ENCODE results near the gene AKR1C3. TPM values are rescaled to one million over a fixed set of nuclear protein-coding genes. Genes with fewer than 3 reads are reported as not detected.
"Not testable (repeated sequence)": the region's sequence is repeated elsewhere in the genome, so short reads cannot be mapped to it uniquely, and the experiment has no call there.

AKR1C3 gene
- total and polyA plus RNA-seq, 4 donors = 36.2 to 180 (median 126) TPM

DNA sequence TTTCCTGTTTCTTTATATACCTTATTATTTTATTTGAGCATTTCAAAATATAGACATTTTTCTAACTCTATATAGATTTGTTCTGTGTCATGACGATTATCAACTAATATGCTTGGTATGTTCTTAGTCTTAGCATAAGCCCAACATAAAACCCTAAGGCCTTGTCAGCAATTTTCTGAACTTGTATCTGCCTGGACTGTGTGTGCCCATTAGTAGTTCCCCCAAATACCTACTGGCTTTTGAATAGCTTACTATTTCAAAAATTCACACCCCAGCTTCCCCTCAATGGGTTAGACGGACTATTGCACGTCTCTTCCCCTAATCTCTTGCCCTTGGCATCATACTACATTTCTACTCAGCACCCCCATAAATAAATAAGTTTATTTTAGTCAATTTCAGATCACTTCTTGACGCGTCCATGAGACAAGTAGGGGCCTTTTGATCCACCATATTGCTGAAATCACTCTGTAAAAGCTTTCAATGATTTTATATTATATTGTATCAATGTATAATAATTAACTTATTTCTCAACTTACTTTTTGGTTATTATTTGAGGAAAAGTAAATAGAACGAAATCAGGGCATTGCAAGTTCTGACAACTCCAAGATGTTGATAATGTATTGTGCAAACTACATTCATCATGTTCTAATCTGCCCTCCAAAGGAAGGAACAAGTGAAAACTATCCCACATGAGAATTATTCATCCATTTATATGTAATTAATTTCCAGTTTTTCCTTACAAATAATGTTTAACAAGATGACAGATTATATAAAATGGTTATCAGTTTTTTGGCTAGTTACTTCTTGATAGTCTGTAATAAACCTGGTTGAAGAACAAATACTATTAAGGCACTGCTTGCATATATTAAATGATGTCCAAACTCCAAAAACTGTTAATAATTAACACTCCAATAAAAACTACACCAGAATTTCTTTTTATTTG, 1.1 kb upstream of the AKR1C3 start:
- Histone ChIP-seq H3K4me3 (ENCODE audit: low read length in 2 of 2) (no peak overlapping the region), H3K4me1 (ENCODE audit: control insufficient read depth in 1 of 2, insufficient read depth in 2 of 2, low read length in 2 of 2) (no peaks in the 10 kb centered on the region), H3K36me3 (ENCODE audit: control insufficient read depth in 1 of 2, insufficient read depth in 2 of 2, low read length in 1 of 2) (no peaks in the 10 kb centered on the region), H3K27me3 (ENCODE audit: control insufficient read depth in 1 of 2, insufficient read depth in 2 of 2, low read length in 1 of 2) (no peaks in the 10 kb centered on the region), H3K9me3 (ENCODE audit: control insufficient read depth, low read length) (peaks cover 2% of the 10 kb centered on the region), H3K27ac (ENCODE audit: low read depth in 1 of 2, low read length in 2 of 2) (no peak overlapping the region)
- no peak for ATAC-seq (ENCODE audit: low FRiP score)
- no peak for DNase-seq
- WGBS, 2 donors = 87 to 88% methylated on average over 6 of the region's 6 CpGs
- intact Hi-C loops (cut with DNase I) = loop anchor here in 1 of 2 donors (5.0 kb wide), 1 partner anchor 71 kb away; no protein-coding TSS in a partner anchor

DNA sequence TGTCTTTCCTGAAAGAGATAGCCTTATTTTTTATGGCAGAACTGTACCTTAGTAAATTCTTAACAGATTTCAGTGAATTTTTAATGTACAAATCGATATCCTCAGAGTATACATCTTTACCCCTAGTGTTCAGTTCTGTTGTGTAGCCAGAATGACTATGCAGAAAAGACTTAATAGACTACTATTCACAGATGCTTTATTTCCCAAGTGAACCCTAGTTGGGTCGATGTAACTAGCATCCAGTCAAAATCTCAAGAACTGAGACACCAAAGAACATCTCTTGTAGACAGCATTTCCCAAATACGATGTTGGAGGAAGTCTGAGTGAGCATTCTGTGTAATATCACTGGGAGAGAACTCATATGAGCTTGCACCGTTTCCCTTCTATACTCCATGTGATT, 1.5 kb downstream of the AKR1C3 start:
- no peak for ATAC-seq (ENCODE audit: low FRiP score)
- 61 to 80% methylated on average over 4 of the region's 4 CpGs for WGBS, 2 donors
- Histone ChIP-seq H3K27ac (ENCODE audit: low read depth in 1 of 2, low read length in 2 of 2) (no peak overlapping the region), H3K36me3 (ENCODE audit: control insufficient read depth in 1 of 2, insufficient read depth in 2 of 2, low read length in 1 of 2) (peaks cover 2 to 9% of the 10 kb centered on the region in 2 donors), H3K27me3 (ENCODE audit: control insufficient read depth in 1 of 2, insufficient read depth in 2 of 2, low read length in 1 of 2) (no peaks in the 10 kb centered on the region), H3K9me3 (ENCODE audit: control insufficient read depth, low read length) (no peaks in the 10 kb centered on the region), H3K4me3 (ENCODE audit: low read length in 2 of 2) (peak overlapping the region; percentile 59 to 96), H3K4me1 (ENCODE audit: control insufficient read depth in 1 of 2, insufficient read depth in 2 of 2, low read length in 2 of 2) (no peaks in the 10 kb centered on the region)
- intact Hi-C loops (cut with DNase I) = loop anchor here (2.0 to 5.0 kb wide), 2 partner anchors 78 to 245 kb away; no protein-coding TSS in a partner anchor
- DNase-seq = no peak

- DNase-seq = no peak
- ATAC-seq (ENCODE audit: low FRiP score) = no peak
- Histone ChIP-seq H3K9me3 (ENCODE audit: control insufficient read depth, low read length) (no peaks in the 10 kb centered on the region), H3K4me3 (ENCODE audit: low read length in 2 of 2) (peak overlapping the region; percentile 59 to 96), H3K27me3 (ENCODE audit: control insufficient read depth in 1 of 2, insufficient read depth in 2 of 2, low read length in 1 of 2) (no peaks in the 10 kb centered on the region), H3K4me1 (ENCODE audit: control insufficient read depth in 1 of 2, insufficient read depth in 2 of 2, low read length in 2 of 2) (no peaks in the 10 kb centered on the region), H3K27ac (ENCODE audit: low read depth in 1 of 2, low read length in 2 of 2) (peak overlapping the region in 1 of 2 donors; percentile 19), H3K36me3 (ENCODE audit: control insufficient read depth in 1 of 2, insufficient read depth in 2 of 2, low read length in 1 of 2) (peaks cover 2 to 9% of the 10 kb centered on the region in 2 donors)
- 70 to 95% methylated on average over 2 of the region's 2 CpGs for WGBS, 2 donors
- intact Hi-C loops (cut with DNase I) = loop anchor here in 1 of 2 donors (5.0 kb wide), 1 partner anchor 79 kb away; no protein-coding TSS in a partner anchor
Measured at GRCh38 chr10:5096108-5096507, 1.9 kb downstream of the AKR1C3 start.

GRCh38 chr10:5102479-5102878, 8.3 kb downstream of the AKR1C3 start:
- H3K27me3 ChIP-seq (ENCODE audit: control insufficient read depth in 1 of 2, insufficient read depth in 2 of 2, low read length in 1 of 2); DNase-seq; intact Hi-C loops (cut with DNase I); H3K27ac ChIP-seq (ENCODE audit: low read depth in 1 of 2, low read length in 2 of 2); ATAC-seq (ENCODE audit: low FRiP score); H3K4me1 ChIP-seq (ENCODE audit: control insufficient read depth in 1 of 2, insufficient read depth in 2 of 2, low read length in 2 of 2); H3K4me3 ChIP-seq (ENCODE audit: low read length in 2 of 2); H3K9me3 ChIP-seq (ENCODE audit: control insufficient read depth, low read length): not testable (repeated sequence)
- 73 to 87% methylated on average over 3 of the region's 11 CpGs for WGBS, 2 donors
- H3K36me3 ChIP-seq (ENCODE audit: control insufficient read depth in 1 of 2, insufficient read depth in 2 of 2, low read length in 1 of 2) = peaks cover 10 to 19% of the 10 kb centered on the region in 2 donors

DNA sequence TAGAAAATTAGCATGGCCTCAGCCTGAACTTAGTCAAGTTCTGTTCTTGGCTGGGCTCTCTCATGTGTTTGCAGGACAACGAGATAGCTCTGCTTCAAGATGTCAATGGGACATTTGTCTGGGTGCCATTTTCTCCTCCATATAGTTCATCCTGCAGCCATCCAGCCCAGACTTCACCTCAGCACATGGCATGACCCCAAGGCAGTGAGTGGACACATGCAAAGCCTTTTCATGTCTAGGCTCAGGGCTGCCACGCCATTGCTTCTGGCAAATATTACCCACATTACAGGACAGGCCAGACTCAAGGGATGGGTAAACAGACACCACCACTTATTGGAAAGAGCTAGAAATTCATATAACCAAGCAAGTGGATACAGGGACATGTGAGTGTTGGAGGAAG, 9.3 kb downstream of the AKR1C3 start:
- H3K4me3 ChIP-seq (ENCODE audit: low read length in 2 of 2) = no peak overlapping the region
- H3K27ac ChIP-seq (ENCODE audit: low read depth in 1 of 2, low read length in 2 of 2) = no peak overlapping the region
- DNase-seq (no peak), ATAC-seq (ENCODE audit: low FRiP score) (no peak)
- WGBS, 2 donors = 78% methylated on average over 2 of the region's 2 CpGs
- peaks cover 13 to 20% of the 10 kb centered on the region in 2 donors for H3K36me3 ChIP-seq (ENCODE audit: control insufficient read depth in 1 of 2, insufficient read depth in 2 of 2, low read length in 1 of 2)
- intact Hi-C loops (cut with DNase I) = no loop called here
- H3K4me1 ChIP-seq (ENCODE audit: control insufficient read depth in 1 of 2, insufficient read depth in 2 of 2, low read length in 2 of 2) = no peaks in the 10 kb centered on the region
- H3K9me3 ChIP-seq (ENCODE audit: control insufficient read depth, low read length) = no peaks in the 10 kb centered on the region
- no peaks in the 10 kb centered on the region for H3K27me3 ChIP-seq (ENCODE audit: control insufficient read depth in 1 of 2, insufficient read depth in 2 of 2, low read length in 1 of 2)

- no peak overlapping the region for H3K27ac ChIP-seq (ENCODE audit: low read depth in 1 of 2, low read length in 2 of 2)
- DNase-seq (no peak), ATAC-seq (ENCODE audit: low FRiP score) (no peak)
- no peaks in the 10 kb centered on the region for H3K27me3 ChIP-seq (ENCODE audit: control insufficient read depth in 1 of 2, insufficient read depth in 2 of 2, low read length in 1 of 2)
- H3K4me1 ChIP-seq (ENCODE audit: control insufficient read depth in 1 of 2, insufficient read depth in 2 of 2, low read length in 2 of 2) = no peaks in the 10 kb centered on the region
- no peak overlapping the region for H3K4me3 ChIP-seq (ENCODE audit: low read length in 2 of 2)
- 63 to 75% methylated on average over 1 of the region's 1 CpG for WGBS, 2 donors
- intact Hi-C loops (cut with DNase I) = no loop called here
- H3K36me3 ChIP-seq (ENCODE audit: control insufficient read depth in 1 of 2, insufficient read depth in 2 of 2, low read length in 1 of 2) = peaks cover 11 to 12% of the 10 kb centered on the region in 2 donors
- H3K9me3 ChIP-seq (ENCODE audit: control insufficient read depth, low read length) = no peaks in the 10 kb centered on the region
Measured at GRCh38 chr10:5105626-5106025, 11.4 kb downstream of the AKR1C3 start.

GRCh38 chr10:5106553-5106952, 12.3 kb downstream of the AKR1C3 start:
- Histone ChIP-seq H3K9me3 (ENCODE audit: control insufficient read depth, low read length) (no peaks in the 10 kb centered on the region), H3K4me3 (ENCODE audit: low read length in 2 of 2) (no peak overlapping the region), H3K4me1 (ENCODE audit: control insufficient read depth in 1 of 2, insufficient read depth in 2 of 2, low read length in 2 of 2) (no peaks in the 10 kb centered on the region), H3K36me3 (ENCODE audit: control insufficient read depth in 1 of 2, insufficient read depth in 2 of 2, low read length in 1 of 2) (peaks cover 11 to 12% of the 10 kb centered on the region in 2 donors), H3K27me3 (ENCODE audit: control insufficient read depth in 1 of 2, insufficient read depth in 2 of 2, low read length in 1 of 2) (no peaks in the 10 kb centered on the region), H3K27ac (ENCODE audit: low read depth in 1 of 2, low read length in 2 of 2) (no peak overlapping the region)
- 85 to 93% methylated on average over 1 of the region's 1 CpG for WGBS, 2 donors
- ATAC-seq (ENCODE audit: low FRiP score) (no peak), DNase-seq (no peak)
- intact Hi-C loops (cut with DNase I) = no loop called here

GRCh38 chr10:5107860-5108526, 13.8 kb downstream of the AKR1C3 start:
- no peak overlapping the region for H3K4me3 ChIP-seq (ENCODE audit: low read length in 2 of 2)
- no peak for DNase-seq
- no peaks in the 10 kb centered on the region for H3K27me3 ChIP-seq (ENCODE audit: control insufficient read depth in 1 of 2, insufficient read depth in 2 of 2, low read length in 1 of 2)
- intact Hi-C loops (cut with DNase I) = no loop called here
- ATAC-seq (ENCODE audit: low FRiP score) = no peak
- H3K4me1 ChIP-seq (ENCODE audit: control insufficient read depth in 1 of 2, insufficient read depth in 2 of 2, low read length in 2 of 2) = no peaks in the 10 kb centered on the region
- H3K9me3 ChIP-seq (ENCODE audit: control insufficient read depth, low read length) = no peaks in the 10 kb centered on the region
- H3K27ac ChIP-seq (ENCODE audit: low read depth in 1 of 2, low read length in 2 of 2) = no peak overlapping the region
- peaks cover 11 to 12% of the 10 kb centered on the region in 2 donors for H3K36me3 ChIP-seq (ENCODE audit: control insufficient read depth in 1 of 2, insufficient read depth in 2 of 2, low read length in 1 of 2)
- WGBS, 2 donors = 61 to 67% methylated on average over 7 to 8 of the region's 8 CpGs
